ENCODE measurements around the gene SCYL3. TPM values are rescaled to one million over a fixed set of nuclear protein-coding genes. Genes with fewer than 3 reads are reported as not detected.

SCYL3 gene
- total and polyA plus RNA-seq, 2 of the 13 experiments (the other 11 are each of a cell fraction or from before 2014, with no cell fraction given): 3.3 to 4.9 TPM

DNA sequence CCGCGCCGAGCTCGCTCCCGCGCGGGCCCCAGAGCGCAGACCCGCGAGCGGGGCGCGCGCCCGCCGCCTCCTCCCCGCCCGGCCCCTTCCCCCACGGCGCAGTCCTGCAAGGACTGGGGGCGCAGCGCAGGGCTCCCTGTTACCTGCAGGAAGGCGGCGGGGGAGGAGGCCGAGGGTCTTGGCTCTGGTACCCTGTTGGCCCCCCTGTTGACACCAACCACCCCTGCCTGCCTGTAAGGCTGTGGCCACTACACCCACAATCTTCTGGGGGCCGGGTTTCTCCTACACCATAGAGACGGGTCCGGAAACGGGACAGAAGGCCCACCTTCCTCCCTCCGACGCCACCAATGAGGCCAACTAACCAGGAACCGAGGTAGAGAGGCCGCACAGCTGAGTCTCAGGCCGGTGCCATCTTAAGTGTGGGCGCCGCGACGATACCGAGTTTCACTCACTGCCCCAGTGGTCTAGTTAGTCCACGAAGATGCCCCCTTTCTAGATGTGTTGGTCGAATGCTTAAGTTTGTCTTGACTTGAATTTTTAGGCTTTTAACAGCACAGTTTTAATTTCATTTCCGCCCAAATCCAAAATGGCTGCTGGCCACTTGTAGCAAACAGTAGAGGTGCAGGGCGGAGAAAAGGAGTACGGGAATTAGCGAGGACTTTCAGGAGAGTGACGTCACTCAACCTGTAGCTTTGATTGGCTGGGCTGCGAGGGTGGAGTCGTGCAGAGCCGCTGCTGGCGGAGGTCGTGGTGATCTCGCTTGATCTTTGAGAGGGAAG lies at the start of gene SCYL3 (continued):
- TF ChIP-seq, protein P1, sequence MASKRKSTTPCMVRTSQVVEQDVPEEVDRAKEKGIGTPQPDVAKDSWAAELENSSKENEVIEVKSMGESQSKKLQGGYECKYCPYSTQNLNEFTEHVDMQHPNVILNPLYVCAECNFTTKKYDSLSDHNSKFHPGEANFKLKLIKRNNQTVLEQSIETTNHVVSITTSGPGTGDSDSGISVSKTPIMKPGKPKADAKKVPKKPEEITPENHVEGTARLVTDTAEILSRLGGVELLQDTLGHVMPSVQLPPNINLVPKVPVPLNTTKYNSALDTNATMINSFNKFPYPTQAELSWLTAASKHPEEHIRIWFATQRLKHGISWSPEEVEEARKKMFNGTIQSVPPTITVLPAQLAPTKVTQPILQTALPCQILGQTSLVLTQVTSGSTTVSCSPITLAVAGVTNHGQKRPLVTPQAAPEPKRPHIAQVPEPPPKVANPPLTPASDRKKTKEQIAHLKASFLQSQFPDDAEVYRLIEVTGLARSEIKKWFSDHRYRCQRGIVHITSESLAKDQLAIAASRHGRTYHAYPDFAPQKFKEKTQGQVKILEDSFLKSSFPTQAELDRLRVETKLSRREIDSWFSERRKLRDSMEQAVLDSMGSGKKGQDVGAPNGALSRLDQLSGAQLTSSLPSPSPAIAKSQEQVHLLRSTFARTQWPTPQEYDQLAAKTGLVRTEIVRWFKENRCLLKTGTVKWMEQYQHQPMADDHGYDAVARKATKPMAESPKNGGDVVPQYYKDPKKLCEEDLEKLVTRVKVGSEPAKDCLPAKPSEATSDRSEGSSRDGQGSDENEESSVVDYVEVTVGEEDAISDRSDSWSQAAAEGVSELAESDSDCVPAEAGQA (IDR thresholded peaks at IDR 0.05; ENCODE audit: low read depth): peak; percentile 100
- TF ChIP-seq, protein P1 (CRISPR knock-in tag; IDR thresholded peaks at IDR 0.05; ENCODE audit: borderline replicate concordance): no peak
- peak; percentile 99 for TF ChIP-seq ATF7 (IDR thresholded peaks at IDR 0.05)
- peak; percentile 74; the same call in 1 of the 2 replicates for TF ChIP-seq ATF7 (CRISPR knock-in tag; IDR thresholded peaks at IDR 0.05)
- no peak for TF ChIP-seq GZF1 (CRISPR knock-in tag; IDR thresholded peaks at IDR 0.05)
- no peak for TF ChIP-seq ZNF496 (CRISPR knock-in tag; IDR thresholded peaks at IDR 0.05; ENCODE audit: insufficient replicate concordance)
- no peak for TF ChIP-seq ZSCAN30 (CRISPR knock-in tag; IDR thresholded peaks at IDR 0.05)
- 0 out of 2 replicates have a peak, but pooled peaks have one; percentile 9 for TF ChIP-seq MEIS2 (CRISPR knock-in tag; IDR thresholded peaks at IDR 0.05)
- TF ChIP-seq ZNF547 (CRISPR knock-in tag; IDR thresholded peaks at IDR 0.05): peak; percentile 60; the same call in 1 of the 2 replicates
- TF ChIP-seq WIZ (CRISPR knock-in tag; IDR thresholded peaks at IDR 0.05): no peak
- TF ChIP-seq ZC3H4 (CRISPR knock-in tag; IDR thresholded peaks at IDR 0.05; ENCODE audit: borderline replicate concordance): no peak
- no peak for TF ChIP-seq ZKSCAN5 (CRISPR knock-in tag; IDR thresholded peaks at IDR 0.05)
- TF ChIP-seq ZNF33A (CRISPR knock-in tag; IDR thresholded peaks at IDR 0.05; ENCODE audit: borderline replicate concordance): no peak
- TF ChIP-seq, protein P2, sequence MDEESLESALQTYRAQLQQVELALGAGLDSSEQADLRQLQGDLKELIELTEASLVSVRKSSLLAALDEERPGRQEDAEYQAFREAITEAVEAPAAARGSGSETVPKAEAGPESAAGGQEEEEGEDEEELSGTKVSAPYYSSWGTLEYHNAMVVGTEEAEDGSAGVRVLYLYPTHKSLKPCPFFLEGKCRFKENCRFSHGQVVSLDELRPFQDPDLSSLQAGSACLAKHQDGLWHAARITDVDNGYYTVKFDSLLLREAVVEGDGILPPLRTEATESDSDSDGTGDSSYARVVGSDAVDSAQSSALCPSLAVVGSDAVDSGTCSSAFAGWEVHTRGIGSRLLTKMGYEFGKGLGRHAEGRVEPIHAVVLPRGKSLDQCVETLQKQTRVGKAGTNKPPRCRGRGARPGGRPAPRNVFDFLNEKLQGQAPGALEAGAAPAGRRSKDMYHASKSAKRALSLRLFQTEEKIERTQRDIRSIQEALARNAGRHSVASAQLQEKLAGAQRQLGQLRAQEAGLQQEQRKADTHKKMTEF (CRISPR knock-in tag; IDR thresholded peaks at IDR 0.05): peak; percentile 75; the same call in 1 of the 2 replicates
- TF ChIP-seq ZBTB38 (CRISPR knock-in tag; IDR thresholded peaks at IDR 0.05): 0 out of 2 replicates have a peak, but pooled peaks have one; percentile 28
- no peak for TF ChIP-seq KLF15 (CRISPR knock-in tag; IDR thresholded peaks at IDR 0.05; ENCODE audit: borderline replicate concordance)
- no peak for TF ChIP-seq ZBTB42 (CRISPR knock-in tag; IDR thresholded peaks at IDR 0.05)
- peak; percentile 96 for TF ChIP-seq ATF1 (CRISPR knock-in tag; IDR thresholded peaks at IDR 0.05)
- TF ChIP-seq ELF1 (CRISPR knock-in tag; IDR thresholded peaks at IDR 0.05): peak; percentile 99
- TF ChIP-seq ZNF333 (CRISPR knock-in tag; IDR thresholded peaks at IDR 0.05; ENCODE audit: borderline replicate concordance): no peak
- TF ChIP-seq KAT8 (CRISPR knock-in tag; IDR thresholded peaks at IDR 0.05): peak; percentile 97
- TF ChIP-seq, protein P3, sequence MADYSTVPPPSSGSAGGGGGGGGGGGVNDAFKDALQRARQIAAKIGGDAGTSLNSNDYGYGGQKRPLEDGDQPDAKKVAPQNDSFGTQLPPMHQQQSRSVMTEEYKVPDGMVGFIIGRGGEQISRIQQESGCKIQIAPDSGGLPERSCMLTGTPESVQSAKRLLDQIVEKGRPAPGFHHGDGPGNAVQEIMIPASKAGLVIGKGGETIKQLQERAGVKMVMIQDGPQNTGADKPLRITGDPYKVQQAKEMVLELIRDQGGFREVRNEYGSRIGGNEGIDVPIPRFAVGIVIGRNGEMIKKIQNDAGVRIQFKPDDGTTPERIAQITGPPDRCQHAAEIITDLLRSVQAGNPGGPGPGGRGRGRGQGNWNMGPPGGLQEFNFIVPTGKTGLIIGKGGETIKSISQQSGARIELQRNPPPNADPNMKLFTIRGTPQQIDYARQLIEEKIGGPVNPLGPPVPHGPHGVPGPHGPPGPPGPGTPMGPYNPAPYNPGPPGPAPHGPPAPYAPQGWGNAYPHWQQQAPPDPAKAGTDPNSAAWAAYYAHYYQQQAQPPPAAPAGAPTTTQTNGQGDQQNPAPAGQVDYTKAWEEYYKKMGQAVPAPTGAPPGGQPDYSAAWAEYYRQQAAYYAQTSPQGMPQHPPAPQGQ (CRISPR knock-in tag; IDR thresholded peaks at IDR 0.05; ENCODE audit: borderline replicate concordance): no peak

Measured in HepG2 (cell line).